Spleen (tissue), 7 donors: ENCODE measurements around the gene ING2.

Source experiments
- CTCF ChIP-seq, 11 experiments: fragments of 200-600 bp in 7 of 11; fragments of 450-650 bp in 4 of 11; sonication (generic) in 4 of 11; IDR thresholded peaks in 8 of 11; conservative IDR thresholded peaks in 3 of 11; 1 replicate in 7 of 11; 2 replicates in 4 of 11; pipeline versions ENCODE4 v1.4.0 to v1.8.0; 2016 to 2021; ENCODE audit warnings: antibody characterized with exemption in 11 of 11, inconsistent platforms in 4 of 11, mild to moderate bottlenecking in 1 of 11
- POLR2A ChIP-seq, 3 donors: fragments of 450-650 bp; IDR thresholded peaks; one replicate each; pipeline ENCODE4 v1.5.1; 2017; ENCODE audit warnings: antibody characterized with exemption in 3 of 3, mild to moderate bottlenecking in 1 of 3
- POLR2AphosphoS5 ChIP-seq, 3 donors: sonication (generic); formaldehyde crosslinking; IDR thresholded peaks; one replicate each; pipeline ENCODE4 v1.5.1; 2017; ENCODE audit warnings: antibody characterized with exemption in 3 of 3
- donor health status: DM: no; HTN: no; CAD: no; lungs with moderate emphysema.
- donor health status: DM: no; HTN: no; CAD: no.
- donor health status: DM: no; HTN: no; CAD: no.

GRCh38 chr4:183504064-183504929 is 561 bp upstream of the ING2 start:
- peak in 8 of 11 experiments; percentile 6 to 61 (median 34) for TF ChIP-seq CTCF (IDR thresholded peaks at IDR 0.05 in 8 of 11, conservative IDR thresholded peaks at IDR 0.05 in 3 of 11)
- TF ChIP-seq POLR2A (IDR thresholded peaks at IDR 0.05) = peak in 1 of 3 donors; percentile 65
- TF ChIP-seq POLR2AphosphoS5 (IDR thresholded peaks at IDR 0.05) = peak; percentile 77 to 93 (median 90)
